Measurements from ENCODE around the gene KCNK4. TPM values are rescaled to one million over a fixed set of nuclear protein-coding genes. Genes with fewer than 3 reads are reported as not detected.
A peak's percentile ranks its signal among the peaks of the same experiment; 100 is the strongest.

KCNK4 gene
- total and polyA plus RNA-seq, 2 of the 13 experiments (the other 11 are each of a cell fraction or from before 2014, with no cell fraction given): not detected

GRCh38 chr11:64305691-64306562, 14.8 kb downstream of the KCNK4 start (continued):
- peak; percentile 82 for TF ChIP-seq ZSCAN25 (CRISPR knock-in tag; IDR thresholded peaks at IDR 0.05)
- no peak for TF ChIP-seq MLXIP (CRISPR knock-in tag; IDR thresholded peaks at IDR 0.05; ENCODE audit: borderline replicate concordance)
- no peak for TF ChIP-seq DBP (CRISPR knock-in tag; IDR thresholded peaks at IDR 0.05; ENCODE audit: not compliant biosample characterization)
- TF ChIP-seq KLF16 (CRISPR knock-in tag; IDR thresholded peaks at IDR 0.05): peak in 1 of 2 experiments; percentile 58; a peak in 1 of 4 replicates
- TF ChIP-seq ZNF282 (IDR thresholded peaks at IDR 0.05; ENCODE audit: partially characterized antibody): no peak
- TF ChIP-seq ZBTB7B (CRISPR knock-in tag; IDR thresholded peaks at IDR 0.05): peak; percentile 73
- no peak for TF ChIP-seq ZNF276 (CRISPR knock-in tag; IDR thresholded peaks at IDR 0.05; ENCODE audit: low read depth)
- TF ChIP-seq ZNF784 (CRISPR knock-in tag; IDR thresholded peaks at IDR 0.05; ENCODE audit: borderline replicate concordance): no peak
- peak; percentile 79 for TF ChIP-seq ELF1 (CRISPR knock-in tag; IDR thresholded peaks at IDR 0.05)
- peak; percentile 53; the same call in 1 of the 2 replicates for TF ChIP-seq ZNF275 (CRISPR knock-in tag; IDR thresholded peaks at IDR 0.05; ENCODE audit: borderline replicate concordance)
- TF ChIP-seq ARHGAP35 (CRISPR knock-in tag; IDR thresholded peaks at IDR 0.05; ENCODE audit: borderline replicate concordance): peak; percentile 79; the same call in 1 of the 2 replicates
- TF ChIP-seq YY1 (IDR thresholded peaks at IDR 0.05; ENCODE audit: insufficient read depth, insufficient replicate concordance, low read depth, low read length): peak; percentile 36
- no peak for TF ChIP-seq THYN1 (CRISPR knock-in tag; IDR thresholded peaks at IDR 0.05; ENCODE audit: borderline replicate concordance, low read depth)
- TF ChIP-seq CHD4 (IDR thresholded peaks at IDR 0.05; ENCODE audit: borderline replicate concordance, low read length): no peak

Measured in HepG2 (cell line).